SK-MEL-5 (cell line): ENCODE results near the gene DTNB. TPM values are rescaled to one million over a fixed set of nuclear protein-coding genes. Genes with fewer than 3 reads are reported as not detected.
A peak's percentile ranks its signal among the peaks of the same experiment; 100 is the strongest.

Experiments used
- DNase-seq: peaks from one replicate; pipeline ENCODE4 v3.0.0-alpha.2; 2016; ENCODE audit warnings: low read depth, low spot score
- in situ Hi-C: cut with HindIII; loops from 2 replicates; pipeline ENCODE4 v1.10.0; 2016; ENCODE audit warnings: low sequenced_read_pairs, high pct_unique_total_duplicates, low pct_unique_long_range_greater_than_20kb
- total RNA-seq: library from RNA; depleted of rRNA; stranded (reverse); fragments of >200 nt; shearing (Covaris generic); gene quantifications from 2 replicates; pipeline ENCODE4 v1.2.3, GENCODE V29; 2014

DTNB gene
- total RNA-seq, 1 experiment from 2014 or later, result 19.9 TPM

- DNase-seq, result no peak
- in situ Hi-C loops, result no loop called here
Observed at GRCh38 chr2:25380586-25381375, 292.6 kb downstream of the DTNB start.

GRCh38 chr2:25380023-25380422, 293.4 kb downstream of the DTNB start:
- in situ Hi-C loops, result no loop called here
- no peak for DNase-seq

- no peak for DNase-seq
- in situ Hi-C loops, result no loop called here
Observed at GRCh38 chr2:25379535-25379934, 293.8 kb downstream of the DTNB start.

- in situ Hi-C loops, result no loop called here
- DNase-seq, result no peak
Observed at GRCh38 chr2:25378731-25379490, 294.5 kb downstream of the DTNB start.

GRCh38 chr2:25377822-25378421, 295.5 kb downstream of the DTNB start:
- DNase-seq, result no peak
- in situ Hi-C loops, result no loop called here

GRCh38 chr2:25376750-25377621, 296.4 kb downstream of the DTNB start:
- DNase-seq, result peak; percentile 92
- in situ Hi-C loops, result no loop called here

- in situ Hi-C loops, result no loop called here
- DNase-seq, result no peak
Observed at GRCh38 chr2:25375989-25376545, 297.3 kb downstream of the DTNB start.

- DNase-seq, result no peak
- in situ Hi-C loops, result no loop called here
Observed at GRCh38 chr2:25375371-25375988, 297.9 kb downstream of the DTNB start.

GRCh38 chr2:25374827-25375226, 298.6 kb downstream of the DTNB start:
- DNase-seq, result no peak
- in situ Hi-C loops, result no loop called here

GRCh38 chr2:25374411-25374810, 299.0 kb downstream of the DTNB start:
- no peak for DNase-seq
- in situ Hi-C loops, result no loop called here

GRCh38 chr2:25373269-25373981, 300.0 kb downstream of the DTNB start:
- DNase-seq, result no peak
- in situ Hi-C loops, result no loop called here

GRCh38 chr2:25372405-25373268, 300.7 kb downstream of the DTNB start:
- in situ Hi-C loops, result no loop called here
- DNase-seq, result no peak

- in situ Hi-C loops, result no loop called here
- DNase-seq, result no peak
Observed at GRCh38 chr2:25371253-25372241, 301.8 kb downstream of the DTNB start.

GRCh38 chr2:25369876-25370275, 303.5 kb downstream of the DTNB start:
- no peak for DNase-seq
- in situ Hi-C loops, result no loop called here

- in situ Hi-C loops, result no loop called here
- DNase-seq, result no peak
Observed at GRCh38 chr2:25369439-25369838, 303.9 kb downstream of the DTNB start.
